Naive B cell (primary cell): ENCODE data around the gene LONP1. TPM values are rescaled to one million over a fixed set of nuclear protein-coding genes. Genes with fewer than 3 reads are reported as not detected.

Source experiments
- ATAC-seq, 2 donors: fragments of 150-1000 bp; cut with Tn5 transposase; 2 replicates each; pipeline ENCODE4 v1.10.0; 2021; ENCODE audit warnings: low read depth in 2 of 2, mild to moderate bottlenecking in 2 of 2, moderate library complexity in 2 of 2
- DNase-seq: peaks from one replicate; pipeline ENCODE4 v3.0.0; 2022
- H3K27ac Mint-ChIP-seq, 6 donors: one replicate each; pipeline ENCODE4 v1.8.0; 2020 to 2022; ENCODE audit warnings: mild to moderate bottlenecking in 6 of 6, mixed read lengths in 6 of 6, moderate library complexity in 5 of 6, inconsistent platforms in 2 of 6
- H3K27me3 Mint-ChIP-seq, 3 donors: one replicate each; pipeline ENCODE4 v1.8.0; 2021 to 2022; ENCODE audit warnings: mixed read lengths in 3 of 3, mild to moderate bottlenecking in 1 of 3
- H3K36me3 Mint-ChIP-seq, 2 donors: one replicate each; pipeline ENCODE4 v1.8.0; 2020 to 2022; ENCODE audit warnings: mixed read lengths in 2 of 2, inconsistent platforms in 1 of 2, mild to moderate bottlenecking in 1 of 2
- H3K4me1 Mint-ChIP-seq, 3 donors: one replicate each; pipeline ENCODE4 v1.8.0; 2020 to 2022; ENCODE audit warnings: mixed read lengths in 3 of 3, inconsistent platforms in 1 of 3, mild to moderate bottlenecking in 1 of 3, moderate library complexity in 1 of 3
- H3K4me3 Mint-ChIP-seq, 8 donors: one replicate each; pipeline ENCODE4 v1.8.0; 2020 to 2022; ENCODE audit warnings: mild to moderate bottlenecking in 8 of 8, mixed read lengths in 8 of 8, moderate library complexity in 8 of 8, inconsistent platforms in 2 of 8
- H3K9me3 Mint-ChIP-seq, 7 donors: one replicate each; pipeline ENCODE4 v1.8.0; 2020 to 2022; ENCODE audit warnings: mixed read lengths in 7 of 7, mild to moderate bottlenecking in 5 of 7, inconsistent platforms in 2 of 7, moderate library complexity in 1 of 7
- polyA plus RNA-seq, 6 donors: library from polyadenylated mRNA; unstranded; fragments of 300-500 nt; fragmentation: Illumina TruSeq; gene quantifications; one replicate each; pipeline ENCODE4 v1.2.3, GENCODE V29; 2021; ENCODE audit warnings: low read depth in 6 of 6

The LONP1 gene
- polyA plus RNA-seq, 6 donors from 2014 or later, result 16.7 to 40.6 (median 21.7) TPM

- H3K9me3 Mint-ChIP-seq, result peaks cover 0 to 10% (median 0%) of the 10 kb centered on the region in 7 donors
- peaks cover 0 to 8% of the 10 kb centered on the region in 2 donors for H3K36me3 Mint-ChIP-seq
- no peaks in the 10 kb centered on the region for H3K27me3 Mint-ChIP-seq
- no peak for DNase-seq
- no peak overlapping the region for H3K4me3 Mint-ChIP-seq
- H3K4me1 Mint-ChIP-seq, result peaks cover 19 to 29% (median 29%) of the 10 kb centered on the region in 3 donors
- ATAC-seq, result no peak
- H3K27ac Mint-ChIP-seq, result no peak overlapping the region
Observed at GRCh38 chr19:5677136-5677535, 42.8 kb downstream of the LONP1 start.

- DNase-seq (no peak), ATAC-seq (no peak)
- Mint-ChIP-seq H3K4me3 (no peak overlapping the region), H3K4me1 (peaks cover 18 to 25% (median 25%) of the 10 kb centered on the region in 3 donors), H3K27ac (no peak overlapping the region), H3K36me3 (peaks cover 0 to 8% of the 10 kb centered on the region in 2 donors), H3K9me3 (peaks cover 0 to 9% (median 0%) of the 10 kb centered on the region in 7 donors), H3K27me3 (no peaks in the 10 kb centered on the region)
Observed at GRCh38 chr19:5676772-5677105, 43.2 kb downstream of the LONP1 start.

- Mint-ChIP-seq H3K4me1 (peaks cover 13 to 21% (median 20%) of the 10 kb centered on the region in 3 donors), H3K36me3 (peaks cover 0 to 8% of the 10 kb centered on the region in 2 donors), H3K27me3 (no peaks in the 10 kb centered on the region), H3K4me3 (no peak overlapping the region), H3K27ac (peak overlapping the region in 2 of 6 donors; percentile 47 to 73), H3K9me3 (peaks cover 0 to 5% (median 0%) of the 10 kb centered on the region in 7 donors)
- DNase-seq (no peak), ATAC-seq (no peak)
Observed at GRCh38 chr19:5676105-5676771, 43.7 kb downstream of the LONP1 start.

- Mint-ChIP-seq H3K4me3 (no peak overlapping the region), H3K36me3 (peaks cover 0 to 8% of the 10 kb centered on the region in 2 donors)
- no peak for ATAC-seq
Observed at GRCh38 chr19:5674714-5675113, 45.2 kb downstream of the LONP1 start.

GRCh38 chr19:5673752-5674151 lies 46.2 kb downstream of the LONP1 start:
- H3K27ac Mint-ChIP-seq, result peak overlapping the region in 1 of 6 donors; percentile 69
- H3K4me3 Mint-ChIP-seq, result peak overlapping the region in 1 of 8 donors; percentile 73
- peaks cover 0 to 10% (median 5%) of the 10 kb centered on the region in 3 donors for H3K4me1 Mint-ChIP-seq
- no peaks in the 10 kb centered on the region for H3K27me3 Mint-ChIP-seq
- H3K36me3 Mint-ChIP-seq, result peaks cover 0 to 8% of the 10 kb centered on the region in 2 donors
- peaks cover 0 to 5% (median 0%) of the 10 kb centered on the region in 7 donors for H3K9me3 Mint-ChIP-seq
- DNase-seq (no peak), ATAC-seq (no peak)

More at GRCh38 chr19:5674714-5675113, 45.2 kb downstream of the LONP1 start:
- DNase-seq, result no peak
- H3K27ac Mint-ChIP-seq, result peak overlapping the region in 2 of 6 donors; percentile 15 to 39
- H3K4me1 Mint-ChIP-seq, result peaks cover 6 to 15% (median 14%) of the 10 kb centered on the region in 3 donors
- H3K27me3 Mint-ChIP-seq, result no peaks in the 10 kb centered on the region
- H3K9me3 Mint-ChIP-seq, result peaks cover 0 to 5% (median 0%) of the 10 kb centered on the region in 7 donors

GRCh38 chr19:5672708-5673459 lies 47.1 kb downstream of the LONP1 start:
- Mint-ChIP-seq H3K4me1 (peaks cover 0 to 10% (median 4%) of the 10 kb centered on the region in 3 donors), H3K36me3 (peaks cover 0 to 8% of the 10 kb centered on the region in 2 donors), H3K9me3 (peaks cover 0 to 5% (median 0%) of the 10 kb centered on the region in 7 donors), H3K27ac (peak overlapping the region in 2 of 6 donors; percentile 39 to 49), H3K27me3 (no peaks in the 10 kb centered on the region), H3K4me3 (no peak overlapping the region)
- DNase-seq, result no peak
- no peak for ATAC-seq

- no peaks in the 10 kb centered on the region for H3K27me3 Mint-ChIP-seq
- no peak for DNase-seq
- H3K4me1 Mint-ChIP-seq, result peaks cover 0 to 13% (median 4%) of the 10 kb centered on the region in 3 donors
- no peak for ATAC-seq
- no peak overlapping the region for H3K4me3 Mint-ChIP-seq
- H3K9me3 Mint-ChIP-seq, result peaks cover 0 to 5% (median 0%) of the 10 kb centered on the region in 7 donors
- H3K27ac Mint-ChIP-seq, result no peak overlapping the region
- peaks cover 6 to 18% of the 10 kb centered on the region in 2 donors for H3K36me3 Mint-ChIP-seq
Observed at GRCh38 chr19:5671600-5671999, 48.3 kb downstream of the LONP1 start.

GRCh38 chr19:5669212-5669611 lies 50.7 kb downstream of the LONP1 start:
- H3K27ac Mint-ChIP-seq, result peak overlapping the region in 2 of 6 donors; percentile 5 to 70
- DNase-seq (no peak), ATAC-seq (peak in 1 of 2 donors; percentile 14)
- H3K4me3 Mint-ChIP-seq, result no peak overlapping the region
- peaks cover 10 to 28% of the 10 kb centered on the region in 2 donors for H3K36me3 Mint-ChIP-seq
- peaks cover 0 to 8% (median 4%) of the 10 kb centered on the region in 3 donors for H3K4me1 Mint-ChIP-seq
- no peaks in the 10 kb centered on the region for H3K27me3 Mint-ChIP-seq
- peaks cover 0 to 5% (median 0%) of the 10 kb centered on the region in 7 donors for H3K9me3 Mint-ChIP-seq

- Mint-ChIP-seq H3K4me3 (peak overlapping the region in 2 of 8 donors; percentile 39 to 42), H3K27ac (peak overlapping the region in 2 of 6 donors; percentile 74 to 81), H3K27me3 (no peaks in the 10 kb centered on the region), H3K36me3 (peaks cover 10 to 21% of the 10 kb centered on the region in 2 donors), H3K9me3 (no peaks in the 10 kb centered on the region), H3K4me1 (peaks cover 0 to 4% (median 3%) of the 10 kb centered on the region in 3 donors)
- no peak for DNase-seq
- peak in 1 of 2 donors; percentile 7 for ATAC-seq
Observed at GRCh38 chr19:5667751-5668271, 52.1 kb downstream of the LONP1 start.

- Mint-ChIP-seq H3K4me3 (no peak overlapping the region), H3K9me3 (no peaks in the 10 kb centered on the region), H3K27me3 (no peaks in the 10 kb centered on the region), H3K36me3 (peaks cover 10 to 21% of the 10 kb centered on the region in 2 donors), H3K27ac (peak overlapping the region in 2 of 6 donors; percentile 74 to 81), H3K4me1 (peaks cover 0 to 4% (median 3%) of the 10 kb centered on the region in 3 donors)
- no peak for ATAC-seq
- no peak for DNase-seq
Observed at GRCh38 chr19:5666921-5667610, 52.9 kb downstream of the LONP1 start.

GRCh38 chr19:5665781-5666513 lies 54.0 kb downstream of the LONP1 start:
- H3K27ac Mint-ChIP-seq, result peak overlapping the region in 2 of 6 donors; percentile 59 to 60
- H3K27me3 Mint-ChIP-seq, result no peaks in the 10 kb centered on the region
- H3K4me3 Mint-ChIP-seq, result no peak overlapping the region
- no peaks in the 10 kb centered on the region for H3K9me3 Mint-ChIP-seq
- ATAC-seq (no peak), DNase-seq (no peak)
- peaks cover 0 to 3% (median 0%) of the 10 kb centered on the region in 3 donors for H3K4me1 Mint-ChIP-seq
- H3K36me3 Mint-ChIP-seq, result peaks cover 10 to 21% of the 10 kb centered on the region in 2 donors

- no peaks in the 10 kb centered on the region for H3K9me3 Mint-ChIP-seq
- ATAC-seq (no peak), DNase-seq (no peak)
- H3K4me3 Mint-ChIP-seq, result no peak overlapping the region
- H3K27ac Mint-ChIP-seq, result no peak overlapping the region
- H3K36me3 Mint-ChIP-seq, result peaks cover 10 to 21% of the 10 kb centered on the region in 2 donors
- H3K27me3 Mint-ChIP-seq, result no peaks in the 10 kb centered on the region
- H3K4me1 Mint-ChIP-seq, result peaks cover 0 to 3% (median 0%) of the 10 kb centered on the region in 3 donors
Observed at GRCh38 chr19:5664515-5664914, 55.4 kb downstream of the LONP1 start.
